ENCODE data around the gene DTL. TPM values are rescaled to one million over a fixed set of nuclear protein-coding genes. Genes with fewer than 3 reads are reported as not detected.

The DTL gene
- total and polyA plus RNA-seq, 2 of the 13 experiments (the other 11 are each of a cell fraction or from before 2014, with no cell fraction given): 10.4 to 32.8 TPM

GRCh38 chr1:212119863-212120262 lies 84.3 kb downstream of the DTL start (continued):
- TF ChIP-seq, protein P1, sequence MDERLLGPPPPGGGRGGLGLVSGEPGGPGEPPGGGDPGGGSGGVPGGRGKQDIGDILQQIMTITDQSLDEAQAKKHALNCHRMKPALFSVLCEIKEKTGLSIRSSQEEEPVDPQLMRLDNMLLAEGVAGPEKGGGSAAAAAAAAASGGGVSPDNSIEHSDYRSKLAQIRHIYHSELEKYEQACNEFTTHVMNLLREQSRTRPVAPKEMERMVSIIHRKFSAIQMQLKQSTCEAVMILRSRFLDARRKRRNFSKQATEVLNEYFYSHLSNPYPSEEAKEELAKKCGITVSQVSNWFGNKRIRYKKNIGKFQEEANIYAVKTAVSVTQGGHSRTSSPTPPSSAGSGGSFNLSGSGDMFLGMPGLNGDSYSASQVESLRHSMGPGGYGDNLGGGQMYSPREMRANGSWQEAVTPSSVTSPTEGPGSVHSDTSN (CRISPR knock-in tag; IDR thresholded peaks at IDR 0.05): peak; percentile 53; the same call in 1 of the 2 replicates
- no peak; the same call in 1 of the 2 replicates for TF ChIP-seq EHMT2 (IDR thresholded peaks at IDR 0.05; ENCODE audit: borderline replicate concordance, low read depth, low read length)
- TF ChIP-seq PAXIP1 (CRISPR knock-in tag; conservative IDR thresholded peaks at IDR 0.05): peak; percentile 23; the same call in 1 of the 2 replicates
- TF ChIP-seq NCOR1 (IDR thresholded peaks at IDR 0.05; ENCODE audit: borderline replicate concordance, low read length): peak; percentile 29; the same call in 1 of the 2 replicates
- TF ChIP-seq DMAP1 (CRISPR knock-in tag; IDR thresholded peaks at IDR 0.05): no peak
- peak; percentile 77 for TF ChIP-seq HNF4G (IDR thresholded peaks at IDR 0.05; ENCODE audit: borderline replicate concordance, low read depth, low read length)
- no peak for TF ChIP-seq HNF4G (CRISPR knock-in tag; IDR thresholded peaks at IDR 0.05; ENCODE audit: borderline replicate concordance, low read depth)
- TF ChIP-seq SALL1 (CRISPR knock-in tag; IDR thresholded peaks at IDR 0.05): peak; percentile 46
- TF ChIP-seq PITX1 (CRISPR knock-in tag; IDR thresholded peaks at IDR 0.05): no peak
- TF ChIP-seq, protein P2, sequence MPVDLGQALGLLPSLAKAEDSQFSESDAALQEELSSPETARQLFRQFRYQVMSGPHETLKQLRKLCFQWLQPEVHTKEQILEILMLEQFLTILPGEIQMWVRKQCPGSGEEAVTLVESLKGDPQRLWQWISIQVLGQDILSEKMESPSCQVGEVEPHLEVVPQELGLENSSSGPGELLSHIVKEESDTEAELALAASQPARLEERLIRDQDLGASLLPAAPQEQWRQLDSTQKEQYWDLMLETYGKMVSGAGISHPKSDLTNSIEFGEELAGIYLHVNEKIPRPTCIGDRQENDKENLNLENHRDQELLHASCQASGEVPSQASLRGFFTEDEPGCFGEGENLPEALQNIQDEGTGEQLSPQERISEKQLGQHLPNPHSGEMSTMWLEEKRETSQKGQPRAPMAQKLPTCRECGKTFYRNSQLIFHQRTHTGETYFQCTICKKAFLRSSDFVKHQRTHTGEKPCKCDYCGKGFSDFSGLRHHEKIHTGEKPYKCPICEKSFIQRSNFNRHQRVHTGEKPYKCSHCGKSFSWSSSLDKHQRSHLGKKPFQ (CRISPR knock-in tag; IDR thresholded peaks at IDR 0.05; ENCODE audit: insufficient replicate concordance): no peak
- TF ChIP-seq XRCC5 (optimal IDR thresholded peaks at IDR 0.05; ENCODE audit: low read length): peak; percentile 31
- no peak for TF ChIP-seq IKZF4 (CRISPR knock-in tag; IDR thresholded peaks at IDR 0.05; ENCODE audit: borderline replicate concordance, low read depth, not compliant biosample characterization)
- TF ChIP-seq ZBTB43 (CRISPR knock-in tag; conservative IDR thresholded peaks at IDR 0.05): 0 out of 2 replicates have a peak, but pooled peaks have one; percentile 23
- TF ChIP-seq ZNF709 (CRISPR knock-in tag; IDR thresholded peaks at IDR 0.05): 0 out of 2 replicates have a peak, but pooled peaks have one; percentile 54
- TF ChIP-seq CENPBD1 (CRISPR knock-in tag; IDR thresholded peaks at IDR 0.05; ENCODE audit: borderline replicate concordance, low read depth): no peak
- no peak for TF ChIP-seq ZNF784 (CRISPR knock-in tag; IDR thresholded peaks at IDR 0.05; ENCODE audit: borderline replicate concordance)
- no peak for TF ChIP-seq SATB2 (CRISPR knock-in tag; IDR thresholded peaks at IDR 0.05)
- 0 out of 2 replicates have a peak, but pooled peaks have one; percentile 12 for TF ChIP-seq THAP11 (CRISPR knock-in tag; IDR thresholded peaks at IDR 0.05)
- 0 out of 2 replicates have a peak, but pooled peaks have one; percentile 26 for TF ChIP-seq ZNF563 (CRISPR knock-in tag; IDR thresholded peaks at IDR 0.05)
- TF ChIP-seq HOXA3 (CRISPR knock-in tag; IDR thresholded peaks at IDR 0.05): peak; percentile 26; the same call in 1 of the 2 replicates
- no peak for TF ChIP-seq SMARCE1 (IDR thresholded peaks at IDR 0.05; ENCODE audit: borderline replicate concordance)

Data from HepG2 (cell line).